SK-N-SH (cell line): ENCODE measurements around the gene ACTR3.

Source experiments
- CTCF ChIP-seq: fragments of 200-600 bp; sonication (generic); IDR thresholded peaks from 2 replicates; pipeline ENCODE4 v1.6.1; 2017; ENCODE audit warnings: antibody characterized with exemption, mild to moderate bottlenecking, moderate library complexity
- GATA2 ChIP-seq: sonication (generic); formaldehyde crosslinking; IDR thresholded peaks from 2 replicates; pipeline ENCODE4 v1.5.0; 2020; ENCODE audit warnings: mild to moderate bottlenecking, missing genetic modification reagents
- JUND ChIP-seq: IDR thresholded peaks from 2 replicates; pipeline ENCODE4 v1.4.0; 2012
- MAX ChIP-seq: IDR thresholded peaks from 2 replicates; pipeline ENCODE4 v1.4.0; 2012; ENCODE audit warnings: low read depth
- MXI1 ChIP-seq: IDR thresholded peaks from 2 replicates; pipeline ENCODE4 v1.6.1; 2012; ENCODE audit warnings: mild to moderate bottlenecking, low read depth, low read length, improper control_type of control experiment
- POLR2AphosphoS5 ChIP-seq: IDR thresholded peaks from 2 replicates; pipeline ENCODE4 v1.6.1; 2012; ENCODE audit warnings: low read depth, low read length
- REST ChIP-seq: IDR thresholded peaks from 2 replicates; pipeline ENCODE4 v1.6.1; 2012; ENCODE audit warnings: mild to moderate bottlenecking, low read depth, low read length, moderate library complexity
- RFX5 ChIP-seq: IDR thresholded peaks from 2 replicates; pipeline ENCODE4 v1.6.1; 2012; ENCODE audit warnings: mild to moderate bottlenecking, improper control_type of control experiment, low read length
- TAF1 ChIP-seq: IDR thresholded peaks from 2 replicates; pipeline ENCODE4 v1.6.1; 2012; ENCODE audit warnings: low read depth, mild to moderate bottlenecking, low read length, moderate library complexity, borderline replicate concordance
- TCF12 ChIP-seq: IDR thresholded peaks from 2 replicates; pipeline ENCODE4 v1.4.0; 2012
- USF1 ChIP-seq: IDR thresholded peaks from 2 replicates; pipeline ENCODE4 v1.4.0; 2012; ENCODE audit warnings: low read depth, borderline replicate concordance
- ZBTB33 ChIP-seq: IDR thresholded peaks from 2 replicates; pipeline ENCODE4 v1.4.0; 2012; ENCODE audit warnings: low read depth, borderline replicate concordance

- TF ChIP-seq ZBTB33 (no peak), CTCF (no peak), MAX (no peak), TAF1 (no peak), MXI1 (no peak), RFX5 (no peak), TCF12 (no peak), JUND (no peak), POLR2AphosphoS5 (no peak), REST (no peak), GATA2 (CRISPR knock-in tag) (no peak), USF1 (no peak)
Observed at GRCh38 chr2:113854208-113854607, 35.7 kb upstream of the ACTR3 start.
